NCI-H82 (cell line): ENCODE results near the gene GRHL1.

Experiments
- DNase-seq: peaks from one replicate; lab custom pipeline; 2025; lab: John Stamatoyannopoulos, UW

Gene GRHL1

GRCh38 chr2:10042301-10043161, 91.0 kb downstream of the GRHL1 start:
- DNase-seq = no peak

GRCh38 chr2:10043256-10043905, 91.9 kb downstream of the GRHL1 start, which contains the start of gene KLF11:
TSS of gene KLF11 (plus strand) at chr2:10043550. CDS start at chr2:10043717, 167 bp downstream.
- peak; percentile 78 for DNase-seq

GRCh38 chr2:10043906-10044601, 92.6 kb downstream of the GRHL1 start:
- peak; percentile 76 for DNase-seq

GRCh38 chr2:10045561-10046355, 94.3 kb downstream of the GRHL1 start:
- DNase-seq = no peak

GRCh38 chr2:10046931-10047330, 95.4 kb downstream of the GRHL1 start:
- no peak for DNase-seq

GRCh38 chr2:10047616-10048500, 96.4 kb downstream of the GRHL1 start:
- DNase-seq = no peak

GRCh38 chr2:10048501-10049171, 97.1 kb downstream of the GRHL1 start:
- peak; percentile 71 for DNase-seq
